ENCODE data around the gene BLVRA.
"Not testable (repeated sequence)": the region's sequence is repeated elsewhere in the genome, so short reads cannot be mapped to it uniquely, and the experiment has no call there.

Gene BLVRA

GRCh38 chr7:43808410-43808809 is 49.9 kb downstream of the BLVRA start:
- TF ChIP-seq CTCF (IDR thresholded peaks at IDR 0.05; ENCODE audit: low read depth, low read length, poor library complexity, severe bottlenecking) (no peak), EZH2phosphoT487 (IDR thresholded peaks at IDR 0.05; ENCODE audit: borderline replicate concordance, low read length) (no peak)
- Histone ChIP-seq H3K9me2 (replicated peaks; ENCODE audit: control insufficient read depth, low read length) (no peaks in the 10 kb centered on the region), H3K4me1 (ENCODE audit: control insufficient read depth, low read length) (no peaks in the 10 kb centered on the region), H3K36me3 (ENCODE audit: control insufficient read depth, low read length) (no peaks in the 10 kb centered on the region), H3K4me2 (ENCODE audit: low read length) (no peak overlapping the region), H4K20me1 (ENCODE audit: control insufficient read depth, insufficient read depth, low read depth, low read length) (no peaks in the 10 kb centered on the region), H3K79me2 (ENCODE audit: control insufficient read depth, low read length) (no peaks in the 10 kb centered on the region), H3K27me3 (ENCODE audit: control insufficient read depth, low read length) (peaks cover 7% of the 10 kb centered on the region; the same call in 1 of the 2 replicates), H3K27ac (ENCODE audit: low read depth, low read length) (no peak overlapping the region), H3K9me3 (ENCODE audit: control insufficient read depth, insufficient read depth, low read length) (no peaks in the 10 kb centered on the region), H3F3A (ENCODE audit: control insufficient read depth, insufficient read depth) (no peaks in the 10 kb centered on the region), H3K4me3 (ENCODE audit: low read length) (no peak overlapping the region)

DNA sequence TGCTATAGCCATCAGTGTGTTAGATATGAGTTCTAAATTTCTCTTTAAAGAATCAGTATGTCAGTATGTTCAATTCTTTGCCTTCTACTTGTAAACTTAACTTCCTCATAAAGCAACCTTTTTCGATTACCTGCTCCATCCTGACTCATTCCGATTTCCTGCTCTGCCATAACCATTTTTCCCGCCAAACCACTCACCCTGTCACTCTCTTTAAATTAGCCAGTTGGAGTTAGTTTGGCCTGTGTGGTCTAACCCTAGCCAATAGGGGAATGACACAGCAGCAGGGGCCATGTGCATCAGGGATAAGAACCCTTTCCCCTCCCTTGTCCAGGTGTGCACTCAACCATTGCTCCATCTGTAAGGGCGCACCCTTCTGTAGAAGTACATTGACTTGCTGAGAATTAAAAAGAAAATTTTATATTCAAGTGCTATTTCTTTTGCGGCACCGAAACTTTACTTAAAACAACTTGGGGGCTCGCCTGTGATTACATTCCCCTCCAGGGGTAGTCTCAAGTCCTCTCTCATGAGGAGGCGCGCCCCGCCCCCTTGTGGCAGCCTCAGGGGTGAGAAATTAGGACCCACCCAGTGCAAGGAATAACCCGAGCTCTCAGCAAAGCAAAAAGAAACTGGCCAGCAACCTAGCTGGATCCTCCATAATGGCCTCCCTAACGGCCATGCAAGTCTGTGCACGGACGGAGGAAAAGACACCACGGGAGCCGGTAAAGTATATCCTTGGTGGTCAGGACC is 51.9 kb downstream of the BLVRA start:
- H3K36me3 ChIP-seq (ENCODE audit: control insufficient read depth, low read length); H4K20me1 ChIP-seq (ENCODE audit: control insufficient read depth, insufficient read depth, low read depth, low read length); H3K27ac ChIP-seq (ENCODE audit: low read depth, low read length); H3K9me3 ChIP-seq (ENCODE audit: control insufficient read depth, insufficient read depth, low read length); H3K4me3 ChIP-seq (ENCODE audit: low read length); H3K4me1 ChIP-seq (ENCODE audit: control insufficient read depth, low read length); H3K4me2 ChIP-seq (ENCODE audit: low read length); H3K9me2 ChIP-seq (replicated peaks; ENCODE audit: control insufficient read depth, low read length); H3K79me2 ChIP-seq (ENCODE audit: control insufficient read depth, low read length); H3F3A ChIP-seq (ENCODE audit: control insufficient read depth, insufficient read depth): not testable (repeated sequence)
- H3K27me3 ChIP-seq (ENCODE audit: control insufficient read depth, low read length), result peaks cover 13% of the 10 kb centered on the region; the same call in 1 of the 2 replicates
- TF ChIP-seq CTCF (IDR thresholded peaks at IDR 0.05; ENCODE audit: low read depth, low read length, poor library complexity, severe bottlenecking), result peak; percentile 76

GRCh38 chr7:43815373-43815772 is 56.9 kb downstream of the BLVRA start:
- H3K4me2 ChIP-seq (ENCODE audit: low read length), result no peak overlapping the region
- no peaks in the 10 kb centered on the region for H3K79me2 ChIP-seq (ENCODE audit: control insufficient read depth, low read length)
- no peaks in the 10 kb centered on the region for H3K4me1 ChIP-seq (ENCODE audit: control insufficient read depth, low read length)
- no peaks in the 10 kb centered on the region for H4K20me1 ChIP-seq (ENCODE audit: control insufficient read depth, insufficient read depth, low read depth, low read length)
- H3K27ac ChIP-seq (ENCODE audit: low read depth, low read length), result no peak overlapping the region
- no peaks in the 10 kb centered on the region for H3K36me3 ChIP-seq (ENCODE audit: control insufficient read depth, low read length)
- peaks cover 28% of the 10 kb centered on the region for H3K27me3 ChIP-seq (ENCODE audit: control insufficient read depth, low read length)
- no peak for TF ChIP-seq EZH2phosphoT487 (IDR thresholded peaks at IDR 0.05; ENCODE audit: borderline replicate concordance, low read length)
- no peaks in the 10 kb centered on the region for H3K9me2 ChIP-seq (replicated peaks; ENCODE audit: control insufficient read depth, low read length)
- no peaks in the 10 kb centered on the region for H3K9me3 ChIP-seq (ENCODE audit: control insufficient read depth, insufficient read depth, low read length)
- H3F3A ChIP-seq (ENCODE audit: control insufficient read depth, insufficient read depth), result no peaks in the 10 kb centered on the region
- no peak overlapping the region for H3K4me3 ChIP-seq (ENCODE audit: low read length)

- H3F3A ChIP-seq (ENCODE audit: control insufficient read depth, insufficient read depth); H3K4me2 ChIP-seq (ENCODE audit: low read length): not testable (repeated sequence)
These were observed 57.7 kb downstream of the BLVRA start for GRCh38 chr7:43816046-43816797.

GRCh38 chr7:43823425-43823824 is 64.9 kb downstream of the BLVRA start:
- H3K4me1 ChIP-seq (ENCODE audit: control insufficient read depth, low read length); H3K4me3 ChIP-seq (ENCODE audit: low read length); H3K36me3 ChIP-seq (ENCODE audit: control insufficient read depth, low read length); H3F3A ChIP-seq (ENCODE audit: control insufficient read depth, insufficient read depth); H3K79me2 ChIP-seq (ENCODE audit: control insufficient read depth, low read length); H3K27ac ChIP-seq (ENCODE audit: low read depth, low read length); H3K9me2 ChIP-seq (replicated peaks; ENCODE audit: control insufficient read depth, low read length); H3K9me3 ChIP-seq (ENCODE audit: control insufficient read depth, insufficient read depth, low read length); H3K4me2 ChIP-seq (ENCODE audit: low read length); H4K20me1 ChIP-seq (ENCODE audit: control insufficient read depth, insufficient read depth, low read depth, low read length): not testable (repeated sequence)
- peaks cover 50% of the 10 kb centered on the region for H3K27me3 ChIP-seq (ENCODE audit: control insufficient read depth, low read length)

More at GRCh38 chr7:43816046-43816797, 57.7 kb downstream of the BLVRA start:
- H4K20me1 ChIP-seq (ENCODE audit: control insufficient read depth, insufficient read depth, low read depth, low read length); H3K9me3 ChIP-seq (ENCODE audit: control insufficient read depth, insufficient read depth, low read length); H3K4me1 ChIP-seq (ENCODE audit: control insufficient read depth, low read length); H3K79me2 ChIP-seq (ENCODE audit: control insufficient read depth, low read length); H3K36me3 ChIP-seq (ENCODE audit: control insufficient read depth, low read length); H3K27ac ChIP-seq (ENCODE audit: low read depth, low read length); H3K9me2 ChIP-seq (replicated peaks; ENCODE audit: control insufficient read depth, low read length); H3K4me3 ChIP-seq (ENCODE audit: low read length): not testable (repeated sequence)
- H3K27me3 ChIP-seq (ENCODE audit: control insufficient read depth, low read length), result peaks cover 30% of the 10 kb centered on the region
